ENCODE measurements around the gene STK24. TPM values are rescaled to one million over a fixed set of nuclear protein-coding genes. Genes with fewer than 3 reads are reported as not detected.
A peak's percentile ranks its signal among the peaks of the same experiment; 100 is the strongest.

STK24 gene
- total and polyA plus RNA-seq, 2 of the 8 experiments (the other 6 are each of a cell fraction or from before 2014, with no cell fraction given): 62.8 to 143 TPM

GRCh38 chr13:98405107-98405571, 171.8 kb downstream of the STK24 start:
- no peak overlapping the region for H2BK120ac ChIP-seq (replicated peaks; ENCODE audit: low read depth, low read length)

More at GRCh38 chr13:98405107-98405571, 171.8 kb downstream of the STK24 start:
- TF ChIP-seq ZNF274 (IDR thresholded peaks at IDR 0.05; ENCODE audit: borderline replicate concordance, extremely low read depth, low read length) (no peak), RAD21 (IDR thresholded peaks at IDR 0.05 in 1 of 2, conservative IDR thresholded peaks at IDR 0.05 in 1 of 2; ENCODE audit: low read depth in 2 of 2, low read length in 2 of 2) (peak; percentile 3 to 16; a peak in 2 of 4 replicates), CTCF (IDR thresholded peaks at IDR 0.05; ENCODE audit: control extremely low read depth in 1 of 3, insufficient read depth in 1 of 3, low read depth in 1 of 3, low read length in 3 of 3) (peak in 1 of 3 experiments; percentile 8; a peak in 1 of 4 replicates)
- H3K9ac ChIP-seq (replicated peaks in 1 of 4; ENCODE audit: extremely low read depth in 1 of 4, low read depth in 3 of 4, low read length in 3 of 4): no peak overlapping the region
- H3K27ac ChIP-seq (ENCODE audit: low read depth, low read length): no peak overlapping the region
- H3K4me1 ChIP-seq (replicated peaks in 1 of 4; ENCODE audit: control insufficient read depth in 3 of 4, insufficient read depth in 4 of 4, low read length in 3 of 4): no peaks in the 10 kb centered on the region
- no peaks in the 10 kb centered on the region for H3K79me2 ChIP-seq (ENCODE audit: control insufficient read depth in 1 of 2, insufficient read depth in 2 of 2, low read length in 2 of 2)
- H3K4me3 ChIP-seq (ENCODE audit: extremely low read depth in 1 of 4, insufficient read depth in 2 of 4, low read depth in 3 of 4, low read length in 4 of 4): no peak overlapping the region
- no peak overlapping the region for H3K23ac ChIP-seq (ENCODE audit: insufficient read length)
- no peak overlapping the region for H2BK12ac ChIP-seq (ENCODE audit: low read depth, low read length)
- H2BK15ac ChIP-seq (ENCODE audit: low read length): no peak overlapping the region
- peak; percentile 89 for FAIRE-seq
- no peak overlapping the region for H2AFZ ChIP-seq (ENCODE audit: low read length)
- no peak overlapping the region for H4K8ac ChIP-seq (ENCODE audit: extremely low read depth, insufficient read depth, low read length)
- H3K27me3 ChIP-seq (replicated peaks in 1 of 4; ENCODE audit: control insufficient read depth in 3 of 4, extremely low read depth in 1 of 4, insufficient read depth in 3 of 4, low read length in 3 of 4): no peaks in the 10 kb centered on the region
- no peak overlapping the region for H3K4me2 ChIP-seq (ENCODE audit: insufficient read depth in 1 of 2, low read depth in 2 of 2, low read length in 2 of 2)
- no peak overlapping the region for H4K91ac ChIP-seq (replicated peaks; ENCODE audit: insufficient read length, low read length)
- H3K14ac ChIP-seq (ENCODE audit: insufficient read length): no peak overlapping the region
- DNase-seq (ENCODE audit: low read depth in 1 of 2, low spot score in 2 of 2): peak in 1 of 2 experiments; percentile 10
- 36% methylated on average over 7 of the region's 7 CpGs; no CpG with 5 or more reads in 1 of the 2 experiments for WGBS, 2 experiments (ENCODE audit: extremely low coverage in 1 of 2, insufficient coverage in 1 of 2, insufficient read length in 1 of 2, insufficient replicate concordance in 2 of 2, low coverage in 1 of 2, low lambda C conversion rate in 2 of 2, missing lambda C conversion rate in 1 of 2)
- H3K4ac ChIP-seq (replicated peaks; ENCODE audit: insufficient read length, low read depth, low read length): no peak overlapping the region
- H2BK5ac ChIP-seq (ENCODE audit: low read depth, low read length): no peak overlapping the region
- peaks cover 0 to 4% (median 2%) of the 10 kb centered on the region in 4 experiments; a peak in 2 of 8 replicates for H3K36me3 ChIP-seq (ENCODE audit: control insufficient read depth in 2 of 4, insufficient read depth in 4 of 4, low read length in 3 of 4)
- no peaks in the 10 kb centered on the region for H3K79me1 ChIP-seq (ENCODE audit: low read depth, low read length)
- no peak overlapping the region for H2BK20ac ChIP-seq (ENCODE audit: low read length)
- no peak overlapping the region for H3K18ac ChIP-seq (ENCODE audit: extremely low read depth, low read length)
- no peak overlapping the region for H4K5ac ChIP-seq (ENCODE audit: insufficient read length, low read depth, low read length)
- no peak overlapping the region for H2AK5ac ChIP-seq (ENCODE audit: low read depth, low read length)
- H3K9me3 ChIP-seq (ENCODE audit: insufficient read depth in 2 of 2, low read depth in 1 of 2, low read length in 1 of 2): no peaks in the 10 kb centered on the region
- H3K23me2 ChIP-seq (ENCODE audit: low read depth, low read length): no peaks in the 10 kb centered on the region
- POLR2A ChIA-PET (ENCODE audit: partially characterized antibody): no interaction called here
- CTCF ChIA-PET (ENCODE audit: partially characterized antibody): interaction anchor here (0.7 to 2.2 kb wide), 14 partner anchors 9 to 372 kb away, joined by 3 to 8 read pairs (median 4); no protein-coding TSS in a partner anchor
- H3K56ac ChIP-seq (replicated peaks; ENCODE audit: insufficient read length, low read depth, low read length): no peak overlapping the region
- no peaks in the 10 kb centered on the region for H4K20me1 ChIP-seq (replicated peaks in 1 of 2; ENCODE audit: control insufficient read depth in 1 of 2, insufficient read depth in 2 of 2, low read length in 2 of 2)
